SK-N-SH (cell line): ENCODE results near the gene SMIM27. TPM values are rescaled to one million over a fixed set of nuclear protein-coding genes. Genes with fewer than 3 reads are reported as not detected.

Experiments
- CTCF ChIA-PET: fragments of 300-600, 350-600 bp; formaldehyde crosslinking; extraction: SDS; loops from one replicate; lab custom pipeline; 2021; lab: Yijun Ruan, JAX
- POLR2A ChIA-PET: fragments of 350-600 bp; sonication (Branson Sonifier 250); formaldehyde crosslinking; extraction: SDS; loops from one replicate; lab custom pipeline; 2020; ENCODE audit warnings: antibody characterized with exemption, inconsistent platforms; lab: Yijun Ruan, JAX
- DNase-seq: peaks from one replicate; pipeline ENCODE4 v3.0.0; 2012
- H2AFZ ChIP-seq: fragments of 200-600 bp; sonication (generic); 2 replicates; pipeline ENCODE4 v1.8.1; 2016; ENCODE audit warnings: antibody characterized with exemption, mild to moderate bottlenecking, low read depth
- H3F3A ChIP-seq: fragments of 200-600 bp; sonication (generic); replicated peaks from 2 replicates; pipeline ENCODE3; 2016; ENCODE audit warnings: antibody characterized with exemption, mild to moderate bottlenecking; ENCODE audit not compliant: insufficient read depth
- H3K27ac ChIP-seq, 2 experiments: fragments of 200-500 bp in 1 of 2; fragments of 200-600 bp in 1 of 2; sonication (Bioruptor generic) in 1 of 2; sonication (generic), shearing (Covaris generic) in 1 of 2; 2 replicates each; pipeline versions ENCODE4 v1.5.1 to v1.6.1; 2014 to 2016; ENCODE audit warnings: low read depth in 2 of 2, inconsistent platforms in 1 of 2, low read length in 1 of 2, mild to moderate bottlenecking in 1 of 2, mixed read lengths in 1 of 2
- H3K27me3 ChIP-seq: fragments of 200-600 bp; sonication (generic), shearing (Covaris generic); 2 replicates; pipeline ENCODE4 v1.6.1; 2016; ENCODE audit warnings: mixed run types; ENCODE audit not compliant: insufficient read depth
- H3K36me3 ChIP-seq, 2 experiments: fragments of 200-500 bp in 1 of 2; fragments of 200-600 bp in 1 of 2; sonication (Bioruptor generic) in 1 of 2; sonication (generic) in 1 of 2; replicated peaks in 1 of 2; 2 replicates each; pipeline versions ENCODE3 to v1.5.1; 2014 to 2016; ENCODE audit warnings: low read length in 1 of 2, mild to moderate bottlenecking in 1 of 2; ENCODE audit not compliant: insufficient read depth in 2 of 2, control insufficient read depth in 1 of 2
- H3K4me1 ChIP-seq, 2 experiments: fragments of 200-500 bp in 1 of 2; fragments of 200-600 bp in 1 of 2; sonication (Bioruptor generic) in 1 of 2; sonication (generic), shearing (Covaris generic) in 1 of 2; 2 replicates each; pipeline versions ENCODE4 v1.5.1 to v1.6.1; 2014 to 2016; ENCODE audit warnings: low read depth in 1 of 2, low read length in 1 of 2, mixed run types in 1 of 2; ENCODE audit not compliant: insufficient read depth in 2 of 2, control insufficient read depth in 1 of 2
- H3K4me2 ChIP-seq: fragments of 200-600 bp; sonication (generic), shearing (Covaris generic); 2 replicates; pipeline ENCODE4 v1.6.1; 2017; ENCODE audit warnings: mixed run types
- H3K4me3 ChIP-seq, 2 experiments: fragments of 200-500 bp in 1 of 2; fragments of 200-600 bp in 1 of 2; sonication (Bioruptor generic) in 1 of 2; sonication (generic), shearing (Covaris generic) in 1 of 2; 2 replicates each; pipeline versions ENCODE4 v1.5.1 to v1.8.1; 2014 to 2016; ENCODE audit warnings: low read depth in 2 of 2, inconsistent platforms in 1 of 2, low read length in 1 of 2, mild to moderate bottlenecking in 1 of 2, mixed read lengths in 1 of 2, moderate library complexity in 1 of 2
- H3K79me2 ChIP-seq: fragments of 200-600 bp; sonication (generic); 2 replicates; pipeline ENCODE4 v1.8.1; 2017; ENCODE audit warnings: mild to moderate bottlenecking; ENCODE audit not compliant: insufficient read depth
- H3K9ac ChIP-seq: fragments of 200-600 bp; sonication (generic); 2 replicates; pipeline ENCODE4 v1.6.1; 2017; ENCODE audit warnings: mixed run types
- H3K9me2 ChIP-seq: fragments of 200-600 bp; sonication (generic); 2 replicates; pipeline ENCODE4 v1.6.1; 2017; ENCODE audit warnings: mixed run types
- H3K9me3 ChIP-seq: fragments of 200-600 bp; sonication (generic); 2 replicates; pipeline ENCODE4 v1.6.1; 2017; ENCODE audit warnings: mixed run types, mild to moderate bottlenecking, moderate library complexity
- H4K20me1 ChIP-seq: fragments of 200-600 bp; sonication (generic); 2 replicates; pipeline ENCODE4 v1.6.1; 2017; ENCODE audit warnings: mild to moderate bottlenecking, mixed run types; ENCODE audit not compliant: insufficient read depth
- CHD2 ChIP-seq: fragments of 150-350 bp; IDR thresholded peaks from 2 replicates; pipeline ENCODE4 v1.6.1; 2018; ENCODE audit warnings: low read length; ENCODE audit not compliant: partially characterized antibody
- CTCF ChIP-seq: fragments of 200-600 bp; sonication (generic); IDR thresholded peaks from 2 replicates; pipeline ENCODE4 v1.6.1; 2017; ENCODE audit warnings: antibody characterized with exemption, mild to moderate bottlenecking, moderate library complexity
- FOSL2 ChIP-seq: IDR thresholded peaks from 2 replicates; pipeline ENCODE4 v1.4.0; 2012; ENCODE audit warnings: low read depth, mild to moderate bottlenecking, moderate library complexity, borderline replicate concordance
- FOXJ3 ChIP-seq: sonication (generic); formaldehyde crosslinking; IDR thresholded peaks from 2 replicates; pipeline ENCODE4 v1.5.1; 2020; ENCODE audit warnings: mild to moderate bottlenecking, missing genetic modification reagents
- GABPA ChIP-seq: IDR thresholded peaks from 2 replicates; pipeline ENCODE4 v1.4.0; 2012; ENCODE audit warnings: low read depth, mild to moderate bottlenecking
- JUND ChIP-seq: IDR thresholded peaks from 2 replicates; pipeline ENCODE4 v1.4.0; 2012
- MXI1 ChIP-seq: IDR thresholded peaks from 2 replicates; pipeline ENCODE4 v1.6.1; 2012; ENCODE audit warnings: mild to moderate bottlenecking, low read depth, low read length, improper control_type of control experiment
- RAD21 ChIP-seq: IDR thresholded peaks from 2 replicates; pipeline ENCODE4 v1.6.1; 2012; ENCODE audit warnings: mild to moderate bottlenecking, low read length
- REST ChIP-seq: IDR thresholded peaks from 2 replicates; pipeline ENCODE4 v1.6.1; 2012; ENCODE audit warnings: mild to moderate bottlenecking, low read depth, low read length, moderate library complexity
- RXRA ChIP-seq: IDR thresholded peaks from 2 replicates; pipeline ENCODE4 v1.4.0; 2012; ENCODE audit warnings: low read depth, mild to moderate bottlenecking, borderline replicate concordance
- SIN3A ChIP-seq: IDR thresholded peaks from 2 replicates; pipeline ENCODE4 v1.6.1; 2012; ENCODE audit warnings: low read depth, mild to moderate bottlenecking, low read length, moderate library complexity, borderline replicate concordance
- SMC3 ChIP-seq: IDR thresholded peaks from 2 replicates; pipeline ENCODE4 v1.6.1; 2012; ENCODE audit warnings: low read depth, low read length, improper control_type of control experiment
- USF1 ChIP-seq: IDR thresholded peaks from 2 replicates; pipeline ENCODE4 v1.4.0; 2012; ENCODE audit warnings: low read depth, borderline replicate concordance
- USF2 ChIP-seq: fragments of 150-350 bp; IDR thresholded peaks from 2 replicates; pipeline ENCODE4 v1.6.1; 2017; ENCODE audit warnings: antibody characterized with exemption, low read length, low read depth, borderline replicate concordance
- WGBS: methylation state at CpG from one replicate; pipeline ENCODE4 v1.1.6; 2017; ENCODE audit warnings: low lambda C conversion rate; 5-methylcytosine and 5-hydroxymethylcytosine counted together
- polyA plus RNA-seq, 3 experiments: library from polyadenylated mRNA; depleted of rRNA; stranded (reverse); fragments of >200 nt; gene quantifications; 2 replicates each; pipeline ENCODE4 v1.2.3, GENCODE V29; 2012

Gene SMIM27
- polyA plus RNA-seq, 1 of the 3 experiments (the other 2 are of a cell fraction): 6.0 TPM

- no peak overlapping the region for H3K9ac ChIP-seq
- H3K9me3 ChIP-seq: no peaks in the 10 kb centered on the region
- no peak overlapping the region for H3K4me3 ChIP-seq
- peak; percentile 45 for DNase-seq
- no peaks in the 10 kb centered on the region for H3K36me3 ChIP-seq
- H2AFZ ChIP-seq: no peak overlapping the region
- H3K27ac ChIP-seq: no peak overlapping the region
- H3K79me2 ChIP-seq: no peaks in the 10 kb centered on the region
- 10% methylated on average over 4 of the region's 4 CpGs for WGBS
- H3K4me2 ChIP-seq: 0 out of 2 replicates have a peak overlapping the region, but pooled peaks have one; percentile 23
- no peaks in the 10 kb centered on the region for H4K20me1 ChIP-seq
- H3F3A ChIP-seq: no peaks in the 10 kb centered on the region
- no peaks in the 10 kb centered on the region; a peak in 1 of 4 replicates for H3K4me1 ChIP-seq
- no peaks in the 10 kb centered on the region for H3K27me3 ChIP-seq
- TF ChIP-seq CTCF (peak; percentile 98), SMC3 (peak; percentile 94), RAD21 (peak; percentile 82), FOSL2 (no peak), USF1 (no peak), MXI1 (no peak)
- H3K9me2 ChIP-seq: no peaks in the 10 kb centered on the region
- ChIA-PET CTCF (interaction anchor here (0.6 to 20.6 kb wide), 59 partner anchors 8 to 1210 kb away, joined by 3 to 620 read pairs (median 4); partner anchors contain the start of genes ACO1, RIGI, SMIM27 and TOPORS), POLR2A (interaction anchor here (2.2 kb wide), 1 partner anchor 201 kb away, joined by 10 read pairs; no protein-coding TSS in a partner anchor)
These were observed 27.7 kb downstream of the SMIM27 start for GRCh38 chr9:32579706-32580331.

- Histone ChIP-seq H3K9me3 (no peaks in the 10 kb centered on the region), H3K9me2 (no peaks in the 10 kb centered on the region), H3K36me3 (no peaks in the 10 kb centered on the region), H3K27ac (no peak overlapping the region), H3F3A (no peaks in the 10 kb centered on the region), H3K9ac (no peak overlapping the region), H3K27me3 (no peaks in the 10 kb centered on the region), H4K20me1 (no peaks in the 10 kb centered on the region), H3K4me3 (no peak overlapping the region), H3K79me2 (no peaks in the 10 kb centered on the region), H3K4me2 (0 out of 2 replicates have a peak overlapping the region, but pooled peaks have one; percentile 30), H3K4me1 (no peaks in the 10 kb centered on the region; a peak in 1 of 4 replicates), H2AFZ (peak overlapping the region; percentile 57; the same call in 1 of the 2 replicates)
- ChIA-PET CTCF (interaction anchor here (0.6 to 20.6 kb wide), 57 partner anchors 8 to 464 kb away, joined by 3 to 620 read pairs (median 4); partner anchors contain the start of genes ACO1, NDUFB6, RIGI and SMIM27), POLR2A (interaction anchor here (2.2 kb wide), 1 partner anchor 202 kb away, joined by 10 read pairs; no protein-coding TSS in a partner anchor)
- WGBS: 17% methylated on average over 3 of the region's 3 CpGs
- no peak for DNase-seq
- TF ChIP-seq MXI1: no peak
- TF ChIP-seq REST: no peak
- TF ChIP-seq CTCF: no peak
- TF ChIP-seq CHD2: no peak
- TF ChIP-seq GABPA: no peak
- TF ChIP-seq RAD21: no peak
- no peak for TF ChIP-seq FOXJ3
- no peak for TF ChIP-seq SIN3A
- TF ChIP-seq JUND: no peak
- no peak for TF ChIP-seq RXRA
- no peak for TF ChIP-seq USF2
These were observed 28.6 kb downstream of the SMIM27 start for GRCh38 chr9:32580631-32581300.
